NCI-H345 (cell line): Measurements from ENCODE around the gene C3orf52.

ENCODE experiments used
- DNase-seq: peaks from one replicate; lab custom pipeline; 2025; lab: John Stamatoyannopoulos, UW

C3orf52 gene

GRCh38 chr3:112136959-112137693, 50.9 kb downstream of the C3orf52 start:
- DNase-seq = peak; percentile 15

DNA sequence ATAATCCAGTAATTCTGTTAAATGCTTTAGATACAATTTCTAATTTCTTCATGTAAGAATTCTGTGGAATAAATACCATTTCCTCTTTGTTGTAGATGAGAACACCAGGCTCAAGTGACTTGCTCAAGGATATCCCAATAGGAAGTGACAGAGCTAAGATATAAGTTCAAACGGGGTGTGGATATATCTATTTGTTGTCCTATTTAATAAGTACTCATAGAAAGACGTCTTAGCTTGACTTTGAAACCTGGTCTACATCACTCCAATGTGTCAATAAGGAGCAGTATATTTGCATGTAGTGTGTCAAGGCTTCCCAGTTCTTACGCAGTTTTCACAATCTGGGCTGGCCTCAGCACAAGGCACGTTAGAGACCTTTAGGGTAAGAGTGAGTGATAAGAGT, 51.6 kb downstream of the C3orf52 start:
- DNase-seq = no peak

- no peak for DNase-seq
Measured at GRCh38 chr3:112138219-112138969, 52.2 kb downstream of the C3orf52 start.

DNA sequence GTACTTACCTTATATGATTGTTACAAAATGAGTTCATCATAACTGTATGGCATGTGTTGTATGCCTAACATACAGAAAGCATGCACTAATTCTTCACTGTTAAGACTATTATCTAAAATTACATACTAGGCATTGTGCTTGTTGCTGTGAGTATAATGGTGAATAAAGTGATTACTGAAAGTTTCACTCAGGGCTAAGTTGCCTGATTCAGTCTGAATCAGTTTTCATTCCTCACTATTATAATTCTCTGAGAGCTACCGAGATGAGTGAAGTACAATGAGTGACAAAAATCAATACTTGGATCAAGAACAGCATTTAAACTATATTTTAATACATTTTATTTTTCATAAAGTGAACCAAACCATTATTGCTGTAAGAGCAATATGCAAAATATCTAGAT, 54.4 kb downstream of the C3orf52 start:
- no peak for DNase-seq

DNA sequence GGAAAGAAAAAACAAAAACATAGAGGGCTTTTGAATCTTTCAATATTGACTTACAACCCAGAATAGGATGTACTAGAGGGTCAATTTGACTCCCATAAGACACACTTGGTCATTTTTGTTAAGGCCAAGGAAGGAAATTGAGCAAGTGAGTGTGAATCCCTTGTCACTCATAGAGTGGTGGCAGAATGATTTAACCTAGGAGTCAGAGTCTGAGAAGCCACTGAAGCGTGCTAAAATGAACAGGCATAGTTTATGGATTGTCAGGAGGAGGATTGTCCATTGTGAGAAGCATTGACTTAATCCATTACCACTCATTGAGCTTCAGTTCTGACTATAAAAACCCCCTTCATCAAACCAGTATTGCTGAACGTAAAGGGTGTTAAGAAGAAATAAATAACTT, 55.1 kb downstream of the C3orf52 start:
- DNase-seq = no peak

- DNase-seq = no peak
Measured at GRCh38 chr3:112143251-112143650, 57.1 kb downstream of the C3orf52 start.

- no peak for DNase-seq
Measured at GRCh38 chr3:112143689-112144088, 57.5 kb downstream of the C3orf52 start.

- DNase-seq = no peak
Measured at GRCh38 chr3:112149136-112149535, 62.9 kb downstream of the C3orf52 start.

GRCh38 chr3:112167758-112168157, 81.6 kb downstream of the C3orf52 start:
- DNase-seq = no peak
